ENCODE measurements around the gene SYT5. TPM values are rescaled to one million over a fixed set of nuclear protein-coding genes. Genes with fewer than 3 reads are reported as not detected.

The SYT5 gene
- polyA plus RNA-seq, 1 experiment = 0.15 TPM

- Histone ChIP-seq H3K9me3 (ENCODE audit: control insufficient read depth, insufficient read depth, low read length) (peaks cover 3% of the 10 kb centered on the region; the same call in 1 of the 2 replicates), H3K27me3 (ENCODE audit: control insufficient read depth, insufficient read depth, low read length) (peaks cover 36% of the 10 kb centered on the region), H3K4me3 (ENCODE audit: low read depth, low read length) (no peak within 1 kb of the TSS), H3K27ac (ENCODE audit: low read depth, low read length) (no peak within 1 kb of the TSS)
- POLR2A ChIA-PET = interaction anchor here (0.5 to 0.6 kb wide), 2 partner anchors 110 to 532 kb away, joined by 3 read pairs; partner anchors contain the start of gene PPP6R1
- DNase-seq (ENCODE audit: low read depth, low spot score) = no peak
- TF ChIP-seq, protein P1, sequence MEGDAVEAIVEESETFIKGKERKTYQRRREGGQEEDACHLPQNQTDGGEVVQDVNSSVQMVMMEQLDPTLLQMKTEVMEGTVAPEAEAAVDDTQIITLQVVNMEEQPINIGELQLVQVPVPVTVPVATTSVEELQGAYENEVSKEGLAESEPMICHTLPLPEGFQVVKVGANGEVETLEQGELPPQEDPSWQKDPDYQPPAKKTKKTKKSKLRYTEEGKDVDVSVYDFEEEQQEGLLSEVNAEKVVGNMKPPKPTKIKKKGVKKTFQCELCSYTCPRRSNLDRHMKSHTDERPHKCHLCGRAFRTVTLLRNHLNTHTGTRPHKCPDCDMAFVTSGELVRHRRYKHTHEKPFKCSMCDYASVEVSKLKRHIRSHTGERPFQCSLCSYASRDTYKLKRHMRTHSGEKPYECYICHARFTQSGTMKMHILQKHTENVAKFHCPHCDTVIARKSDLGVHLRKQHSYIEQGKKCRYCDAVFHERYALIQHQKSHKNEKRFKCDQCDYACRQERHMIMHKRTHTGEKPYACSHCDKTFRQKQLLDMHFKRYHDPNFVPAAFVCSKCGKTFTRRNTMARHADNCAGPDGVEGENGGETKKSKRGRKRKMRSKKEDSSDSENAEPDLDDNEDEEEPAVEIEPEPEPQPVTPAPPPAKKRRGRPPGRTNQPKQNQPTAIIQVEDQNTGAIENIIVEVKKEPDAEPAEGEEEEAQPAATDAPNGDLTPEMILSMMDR (IDR thresholded peaks at IDR 0.05; ENCODE audit: low read depth, low read length) = no peak
- CTCF ChIA-PET = interaction anchor here (0.6 kb wide), 2 partner anchors 20 to 96 kb away, joined by 3 to 4 read pairs; no protein-coding TSS in a partner anchor
Measured at GRCh38 chr19:55149078-55150003, 30.7 kb downstream of the SYT5 start, which contains the start of gene TNNT1. TSS of gene TNNT1 (minus strand) at chr19:55149206. CDS start at chr19:55147157, 2,049 bp downstream.

DNA sequence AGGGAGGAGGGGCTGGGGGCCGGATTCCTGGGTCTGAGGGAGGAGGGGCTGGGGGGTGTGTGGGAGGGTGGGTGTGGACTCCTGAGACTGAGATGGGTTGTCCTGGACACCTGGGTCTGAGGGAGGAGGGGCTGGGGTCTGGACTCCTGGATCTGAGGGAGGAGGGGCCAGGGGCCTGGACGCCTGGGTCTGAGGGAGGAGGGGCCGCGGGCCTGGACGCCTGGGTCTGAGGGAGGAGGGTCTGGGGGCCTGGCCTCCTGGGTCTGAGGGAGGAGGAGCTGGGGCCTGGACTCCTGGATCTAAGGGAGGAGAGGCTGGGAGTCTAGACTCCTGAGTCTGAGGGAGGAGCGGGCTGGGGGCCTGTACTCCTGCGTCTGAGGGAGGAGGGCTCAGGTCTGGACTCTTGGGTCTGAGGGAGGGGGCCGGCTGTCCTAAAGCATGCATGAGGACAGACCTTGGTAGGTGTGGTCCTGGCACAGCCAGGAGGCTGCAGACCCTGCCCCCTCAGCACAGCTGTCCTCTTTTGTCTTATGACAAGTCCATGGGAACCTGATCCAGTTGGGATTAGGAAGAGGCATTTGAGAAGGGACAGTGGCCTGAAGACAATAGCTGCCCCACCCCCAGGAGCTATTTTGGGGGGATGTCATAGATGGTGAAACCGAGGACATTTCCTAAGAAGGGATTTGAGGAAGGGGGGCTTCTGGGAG, 32.4 kb downstream of the SYT5 start:
- ChIA-PET CTCF (interaction anchor here (1.5 kb wide), 1 partner anchor 12 kb away, joined by 6 read pairs; no protein-coding TSS in a partner anchor), POLR2A (interaction anchor here (1.5 kb wide), 1 partner anchor 30 kb away, joined by 4 read pairs; the partner anchor contains the start of gene PPP1R12C)
- H3K27me3 ChIP-seq (ENCODE audit: control insufficient read depth, insufficient read depth, low read length) = peaks cover 42% of the 10 kb centered on the region
- DNase-seq (ENCODE audit: low read depth, low spot score) = no peak
- no peak overlapping the region for H3K27ac ChIP-seq (ENCODE audit: low read depth, low read length)
- H3K4me3 ChIP-seq (ENCODE audit: low read depth, low read length) = no peak overlapping the region
- H3K9me3 ChIP-seq (ENCODE audit: control insufficient read depth, insufficient read depth, low read length) = peaks cover 3% of the 10 kb centered on the region; the same call in 1 of the 2 replicates
- TF ChIP-seq, protein P1 (IDR thresholded peaks at IDR 0.05; ENCODE audit: low read depth, low read length) = no peak

DNA sequence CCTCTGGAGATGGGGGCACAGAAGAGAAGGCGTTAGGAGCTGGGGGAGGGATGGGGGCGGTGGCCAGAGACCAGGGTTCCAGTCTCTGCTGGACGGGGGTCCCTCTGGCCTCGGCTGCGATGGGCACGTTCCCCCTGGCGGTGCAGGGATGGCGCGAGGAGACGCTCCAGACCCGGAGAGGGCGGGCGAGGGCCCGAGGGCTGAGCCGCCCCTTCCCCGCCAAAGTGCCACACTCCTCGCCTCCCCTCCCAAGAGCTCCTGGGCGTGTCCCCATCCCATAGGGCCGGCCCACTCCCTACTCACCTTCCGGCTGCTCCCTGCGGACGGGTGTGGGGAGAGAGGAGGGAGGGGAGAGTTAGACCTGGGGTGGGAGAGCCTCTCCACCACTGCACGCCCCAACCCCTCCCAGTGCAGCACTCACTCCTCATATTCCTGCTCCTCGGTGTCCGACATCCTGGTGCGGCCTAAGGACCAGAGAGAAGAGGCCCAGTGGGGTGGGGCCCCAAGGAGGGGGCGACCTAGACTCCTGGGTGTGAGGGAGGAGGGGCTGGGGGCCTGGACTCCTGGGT, 33.3 kb downstream of the SYT5 start:
- TF ChIP-seq, protein P1 (IDR thresholded peaks at IDR 0.05; ENCODE audit: low read depth, low read length) = no peak
- ChIA-PET POLR2A (interaction anchor here (1.5 kb wide), 1 partner anchor 29 kb away, joined by 4 read pairs; the partner anchor contains the start of gene PPP1R12C), CTCF (interaction anchor here (0.7 to 1.8 kb wide), 4 partner anchors 13 to 357 kb away, joined by 3 to 6 read pairs (median 4); no protein-coding TSS in a partner anchor)
- H3K9me3 ChIP-seq (ENCODE audit: control insufficient read depth, insufficient read depth, low read length) = peaks cover 2% of the 10 kb centered on the region; the same call in 1 of the 2 replicates
- DNase-seq (ENCODE audit: low read depth, low spot score) = no peak
- peaks cover 42% of the 10 kb centered on the region for H3K27me3 ChIP-seq (ENCODE audit: control insufficient read depth, insufficient read depth, low read length)
- no peak overlapping the region for H3K27ac ChIP-seq (ENCODE audit: low read depth, low read length)
- H3K4me3 ChIP-seq (ENCODE audit: low read depth, low read length) = 0 out of 2 replicates have a peak overlapping the region, but pooled peaks have one; percentile 7

GRCh38 chr19:55146078-55146704, 33.9 kb downstream of the SYT5 start:
- ChIA-PET CTCF (interaction anchor here (0.6 to 1.8 kb wide), 5 partner anchors 10 to 358 kb away, joined by 3 to 6 read pairs (median 3); no protein-coding TSS in a partner anchor), POLR2A (interaction anchor here (0.6 to 1.5 kb wide), 3 partner anchors 20 to 261 kb away, joined by 3 to 4 read pairs (median 3); partner anchors contain the start of gene PPP1R12C)
- H3K27me3 ChIP-seq (ENCODE audit: control insufficient read depth, insufficient read depth, low read length) = peaks cover 42% of the 10 kb centered on the region
- H3K4me3 ChIP-seq (ENCODE audit: low read depth, low read length) = no peak overlapping the region
- no peak overlapping the region for H3K27ac ChIP-seq (ENCODE audit: low read depth, low read length)
- no peaks in the 10 kb centered on the region; the same call in 1 of the 2 replicates for H3K9me3 ChIP-seq (ENCODE audit: control insufficient read depth, insufficient read depth, low read length)
- no peak for DNase-seq (ENCODE audit: low read depth, low spot score)
- TF ChIP-seq, protein P1 (IDR thresholded peaks at IDR 0.05; ENCODE audit: low read depth, low read length) = peak; percentile 59

Measured in AG04450 (cell line).